Activated effector memory CD4-positive, alpha-beta T cell treated with Interleukin-2 at 50 U/mL for 16 hours (primary cell): ENCODE results near the gene SMIM24.

ENCODE experiments used
- DNase-seq: peaks from one replicate; pipeline ENCODE4 v3.0.0-alpha.2; 2020

Gene SMIM24

GRCh38 chr19:3470500-3471128 lies 9.7 kb downstream of the SMIM24 start:
- no peak for DNase-seq

GRCh38 chr19:3469638-3470499 lies 10.5 kb downstream of the SMIM24 start:
- DNase-seq = no peak

GRCh38 chr19:3468211-3468610 lies 12.1 kb downstream of the SMIM24 start:
- DNase-seq = no peak

GRCh38 chr19:3467437-3468198 lies 12.7 kb downstream of the SMIM24 start:
- DNase-seq = no peak

- no peak for DNase-seq
Measured at GRCh38 chr19:3466635-3467034, 13.7 kb downstream of the SMIM24 start.

GRCh38 chr19:3465552-3465951 lies 14.8 kb downstream of the SMIM24 start:
- no peak for DNase-seq

- no peak for DNase-seq
Measured at GRCh38 chr19:3464587-3465235, 15.6 kb downstream of the SMIM24 start.

- no peak for DNase-seq
Measured at GRCh38 chr19:3463714-3464586, 16.4 kb downstream of the SMIM24 start.

- DNase-seq = no peak
Measured at GRCh38 chr19:3462991-3463713, 17.2 kb downstream of the SMIM24 start.

GRCh38 chr19:3459965-3460582 lies 20.3 kb downstream of the SMIM24 start:
- no peak for DNase-seq

- no peak for DNase-seq
Measured at GRCh38 chr19:3459089-3459881, 21.0 kb downstream of the SMIM24 start.

GRCh38 chr19:3458229-3459088 lies 21.9 kb downstream of the SMIM24 start:
- no peak for DNase-seq

GRCh38 chr19:3457528-3458228 lies 22.6 kb downstream of the SMIM24 start:
- DNase-seq = no peak

GRCh38 chr19:3456925-3457527 lies 23.3 kb downstream of the SMIM24 start:
- DNase-seq = no peak

- no peak for DNase-seq
Measured at GRCh38 chr19:3455960-3456601, 24.2 kb downstream of the SMIM24 start.

- no peak for DNase-seq
Measured at GRCh38 chr19:3455393-3455955, 24.9 kb downstream of the SMIM24 start.
